Measurements from ENCODE around the gene EPM2A.

GRCh38 chr6:145722190-145722589 is 13.1 kb downstream of the EPM2A start:
- TF ChIP-seq TAF1 (IDR thresholded peaks at IDR 0.05; ENCODE audit: low read depth, low read length): no peak
- TF ChIP-seq POLR2AphosphoS5 (IDR thresholded peaks at IDR 0.05; ENCODE audit: low read depth, low read length): no peak
- no peak for TF ChIP-seq POLR2A (IDR thresholded peaks at IDR 0.05; ENCODE audit: low read depth, low read length)

Measured in GM12891 (cell line).